Thymus (tissue), 11 donors: ENCODE data around the gene SSTR5. TPM values are rescaled to one million over a fixed set of nuclear protein-coding genes. Genes with fewer than 3 reads are reported as not detected.

Experiments
- DNase-seq, 9 donors: peaks; one replicate each; pipeline ENCODE4 v3.0.0-alpha.2; 2013; ENCODE audit warnings: low spot score in 9 of 9, low read depth in 6 of 9, missing footprints in 1 of 9
- H3K27ac ChIP-seq, 2 donors: one replicate each; pipeline ENCODE4 v1.5.1; 2013; ENCODE audit warnings: control low read depth in 1 of 2, low read depth in 1 of 2, low read length in 1 of 2, mild to moderate bottlenecking in 1 of 2, moderate library complexity in 1 of 2
- H3K27me3 ChIP-seq, 2 donors: one replicate each; pipeline ENCODE4 v1.5.1; 2013; ENCODE audit warnings: low read length in 1 of 2; ENCODE audit not compliant: control insufficient read depth in 2 of 2, insufficient read depth in 1 of 2
- H3K36me3 ChIP-seq, 2 donors: one replicate each; pipeline ENCODE4 v1.5.1; 2013; ENCODE audit warnings: low read length in 1 of 2, mild to moderate bottlenecking in 1 of 2, moderate library complexity in 1 of 2; ENCODE audit not compliant: control insufficient read depth in 2 of 2, insufficient read depth in 2 of 2
- H3K4me1 ChIP-seq, 2 donors: one replicate each; pipeline ENCODE4 v1.5.1; 2013; ENCODE audit warnings: low read length in 2 of 2; ENCODE audit not compliant: control insufficient read depth in 2 of 2, insufficient read depth in 2 of 2
- H3K4me3 ChIP-seq, 2 donors: one replicate each; pipeline ENCODE4 v1.5.1; 2013; ENCODE audit warnings: low read length in 2 of 2, control low read depth in 1 of 2, mild to moderate bottlenecking in 1 of 2
- H3K9me3 ChIP-seq, 2 donors: one replicate each; pipeline ENCODE4 v1.5.1; 2013; ENCODE audit warnings: low read length in 1 of 2, mild to moderate bottlenecking in 1 of 2; ENCODE audit not compliant: control insufficient read depth in 2 of 2, insufficient read depth in 1 of 2
- WGBS: extraction: QIAGEN DNeasy Blood & Tissue Kit; methylation state at CpG from one replicate; pipeline ENCODE4 v1.1.7; 2013; 5-methylcytosine and 5-hydroxymethylcytosine counted together
- polyA plus RNA-seq: library from polyadenylated mRNA; stranded (reverse); fragments of 200-250 nt; gene quantifications from one replicate; pipeline ENCODE4 v1.2.3, GENCODE V29; 2013
- total RNA-seq: library from RNA; stranded (reverse); fragments of 120-200 nt; gene quantifications from one replicate; pipeline ENCODE4 v1.2.4, GENCODE V29; 2013
- donor health status: healthy.

The SSTR5 gene
- total and polyA plus RNA-seq, 2 donors = not detected

DNA sequence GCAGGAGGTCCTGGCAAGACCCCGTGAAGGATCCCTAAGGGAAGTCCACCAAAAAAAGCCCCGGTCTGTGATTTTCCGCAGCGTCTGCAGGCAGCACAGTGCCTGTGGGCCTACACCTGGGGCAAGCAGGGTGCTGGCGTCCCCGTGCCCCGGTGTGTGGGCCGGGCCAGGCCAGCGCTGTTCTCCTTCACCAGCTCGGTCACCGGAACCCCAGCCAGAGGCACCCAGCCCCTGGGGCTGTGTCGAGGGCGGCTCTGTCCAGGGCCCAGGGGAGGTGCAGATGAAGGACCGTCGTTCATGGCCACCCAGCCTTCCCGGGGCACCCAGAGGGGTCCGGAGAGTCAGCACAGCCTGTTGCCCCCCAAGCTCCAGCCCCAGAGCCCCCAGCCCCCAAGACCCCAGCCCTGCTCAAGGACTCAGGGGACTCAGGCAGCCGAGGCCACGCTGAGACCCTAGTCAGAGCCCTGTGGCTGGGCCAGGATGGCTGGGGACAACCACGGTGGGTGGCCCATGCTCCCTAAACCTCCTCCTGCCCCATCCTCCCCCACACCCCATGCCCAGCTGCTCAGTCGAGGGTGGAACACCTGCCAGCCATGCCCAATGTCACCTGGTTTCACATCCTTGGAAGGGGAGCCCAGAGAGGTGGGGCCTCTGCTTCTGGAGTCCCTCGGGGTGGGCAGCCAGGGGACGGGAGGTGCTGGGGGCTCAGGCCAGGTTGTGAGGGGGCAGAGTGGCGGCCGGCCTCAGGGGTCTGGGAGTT, 29.2 kb downstream of the SSTR5 start:
- WGBS = 81% methylated on average over 25 of the region's 25 CpGs
- no peak for DNase-seq

GRCh38 chr16:1102333-1102700, 29.8 kb downstream of the SSTR5 start:
- H3K27ac ChIP-seq = no peak overlapping the region
- no peaks in the 10 kb centered on the region for H3K4me1 ChIP-seq
- no peak overlapping the region for H3K4me3 ChIP-seq
- no peak for DNase-seq
- 64% methylated on average over 25 of the region's 26 CpGs for WGBS
- H3K36me3 ChIP-seq = no peaks in the 10 kb centered on the region
- H3K27me3 ChIP-seq = peaks cover 9 to 65% of the 10 kb centered on the region in 2 donors
- no peaks in the 10 kb centered on the region for H3K9me3 ChIP-seq

More for the DNA sequence above, 29.2 kb downstream of the SSTR5 start:
- Histone ChIP-seq H3K4me3 (no peak overlapping the region), H3K36me3 (no peaks in the 10 kb centered on the region), H3K4me1 (no peaks in the 10 kb centered on the region), H3K27ac (no peak overlapping the region), H3K27me3 (peaks cover 9 to 60% of the 10 kb centered on the region in 2 donors), H3K9me3 (no peaks in the 10 kb centered on the region)

- Histone ChIP-seq H3K36me3 (no peaks in the 10 kb centered on the region), H3K27ac (no peak overlapping the region), H3K9me3 (no peaks in the 10 kb centered on the region), H3K27me3 (peaks cover 9 to 73% of the 10 kb centered on the region in 2 donors), H3K4me3 (no peak overlapping the region), H3K4me1 (no peaks in the 10 kb centered on the region)
- WGBS = 5% methylated on average over 61 of the region's 61 CpGs
- DNase-seq = peak in 6 of 9 donors; percentile 13 to 42 (median 24)
Measured at GRCh38 chr16:1102921-1103635, 30.5 kb downstream of the SSTR5 start.

DNA sequence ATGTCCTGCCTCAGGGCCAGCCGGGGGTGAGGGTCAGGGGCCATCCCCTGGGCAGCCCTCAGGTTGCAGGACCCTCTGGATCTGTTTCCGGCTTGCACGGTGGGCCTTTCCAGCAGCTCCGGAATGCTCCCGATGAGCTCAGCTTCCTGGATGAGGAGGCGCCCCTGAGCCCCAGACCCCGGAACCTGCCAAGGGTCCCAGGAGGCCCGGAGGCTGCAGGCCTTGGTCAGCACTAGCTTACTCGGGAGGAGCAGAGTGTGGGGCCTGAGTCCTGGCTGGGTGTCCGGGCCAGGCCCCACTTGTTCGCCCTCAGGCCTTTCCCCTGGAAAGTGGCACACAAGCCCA, 31.1 kb downstream of the SSTR5 start:
- Histone ChIP-seq H3K4me1 (no peaks in the 10 kb centered on the region), H3K27ac (no peak overlapping the region), H3K27me3 (peaks cover 9 to 74% of the 10 kb centered on the region in 2 donors), H3K9me3 (no peaks in the 10 kb centered on the region), H3K4me3 (no peak overlapping the region), H3K36me3 (no peaks in the 10 kb centered on the region)
- DNase-seq = no peak
- 30% methylated on average over 11 of the region's 11 CpGs for WGBS

- H3K27ac ChIP-seq = no peak overlapping the region
- 39% methylated on average over 26 of the region's 26 CpGs for WGBS
- no peaks in the 10 kb centered on the region for H3K9me3 ChIP-seq
- no peak overlapping the region for H3K4me3 ChIP-seq
- no peaks in the 10 kb centered on the region for H3K36me3 ChIP-seq
- peaks cover 6 to 69% of the 10 kb centered on the region in 2 donors for H3K27me3 ChIP-seq
- peak in 2 of 9 donors; percentile 3 to 15 for DNase-seq
- H3K4me1 ChIP-seq = no peaks in the 10 kb centered on the region
Measured at GRCh38 chr16:1105888-1106620, 33.5 kb downstream of the SSTR5 start.

DNA sequence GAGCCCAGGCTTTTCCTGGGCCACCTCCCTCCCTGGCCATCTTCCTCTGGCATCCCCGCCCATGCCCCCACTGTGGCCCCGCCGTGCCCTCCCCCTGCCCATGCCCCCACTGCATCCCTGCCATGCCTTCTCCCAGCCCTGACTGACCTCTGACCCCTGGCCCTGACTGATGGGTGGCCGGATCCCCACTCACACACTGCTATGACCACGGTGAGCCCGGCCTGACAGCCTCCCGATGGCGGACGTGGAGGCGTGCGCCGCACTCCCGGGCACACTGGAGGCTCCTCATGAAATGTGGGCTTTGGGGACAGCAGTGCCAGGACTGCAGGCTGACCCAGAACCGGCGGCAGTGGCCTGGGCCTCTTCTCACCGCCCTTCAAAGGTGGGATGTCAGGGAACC, 34.1 kb downstream of the SSTR5 start:
- H3K27me3 ChIP-seq = peaks cover 5 to 63% of the 10 kb centered on the region in 2 donors
- no peak overlapping the region for H3K4me3 ChIP-seq
- H3K4me1 ChIP-seq = no peaks in the 10 kb centered on the region
- no peak overlapping the region for H3K27ac ChIP-seq
- 87% methylated on average over 16 of the region's 16 CpGs for WGBS
- DNase-seq = no peak
- no peaks in the 10 kb centered on the region for H3K9me3 ChIP-seq
- H3K36me3 ChIP-seq = no peaks in the 10 kb centered on the region

- no peak overlapping the region for H3K4me3 ChIP-seq
- no peaks in the 10 kb centered on the region for H3K9me3 ChIP-seq
- no peaks in the 10 kb centered on the region for H3K36me3 ChIP-seq
- no peak for DNase-seq
- WGBS = 80% methylated on average over 22 of the region's 22 CpGs
- no peaks in the 10 kb centered on the region for H3K4me1 ChIP-seq
- H3K27ac ChIP-seq = no peak overlapping the region
- H3K27me3 ChIP-seq = peaks cover 4 to 63% of the 10 kb centered on the region in 2 donors
Measured at GRCh38 chr16:1107141-1107540, 34.6 kb downstream of the SSTR5 start.

DNA sequence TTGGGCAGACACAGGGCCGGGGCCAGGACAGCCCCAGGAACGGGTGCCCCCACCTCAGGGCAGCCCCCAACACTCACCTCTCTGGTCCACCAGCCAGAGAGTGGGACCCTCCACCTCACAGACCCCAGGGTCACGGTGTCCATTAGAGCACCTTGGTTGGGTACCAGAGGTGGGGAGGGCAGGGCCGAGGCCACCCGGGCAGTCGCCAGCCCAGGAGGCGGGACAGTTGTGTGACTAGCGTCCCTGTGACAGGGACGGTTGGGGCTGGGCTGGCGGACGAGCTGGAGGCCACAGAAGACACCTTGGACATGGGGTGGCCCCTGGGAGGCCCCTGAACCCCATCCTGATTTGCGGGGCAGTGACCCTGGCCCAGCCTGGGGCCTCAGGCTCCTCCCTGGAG, 35.2 kb downstream of the SSTR5 start:
- 83% methylated on average over 12 of the region's 12 CpGs for WGBS
- peaks cover 4 to 66% of the 10 kb centered on the region in 2 donors for H3K27me3 ChIP-seq
- H3K9me3 ChIP-seq = no peaks in the 10 kb centered on the region

More for the DNA sequence above, 35.2 kb downstream of the SSTR5 start:
- Histone ChIP-seq H3K27ac (no peak overlapping the region), H3K4me3 (no peak overlapping the region), H3K36me3 (no peaks in the 10 kb centered on the region), H3K4me1 (no peaks in the 10 kb centered on the region)
- no peak for DNase-seq
